GM13977 (cell line): ENCODE results near the gene RGS7.
A peak's percentile ranks its signal among the peaks of the same experiment; 100 is the strongest.

Source experiments
- DNase-seq: peaks from one replicate; pipeline ENCODE4 v3.0.0; 2012; ENCODE audit warnings: low spot score
- CTCF ChIP-seq: IDR thresholded peaks from 2 replicates; pipeline ENCODE4 v1.5.1; 2012; ENCODE audit warnings: mild to moderate bottlenecking, control low read depth; ENCODE audit not compliant: insufficient read depth; ENCODE audit errors: extremely low read depth, missing control alignments
- in situ Hi-C: fragments of 300-500 bp; cut with MboI; formaldehyde crosslinking; loops from one replicate; pipeline ENCODE4 v1.12.0; 2022; ENCODE audit warnings: low sequenced_read_pairs, low pct_unique_long_range_greater_than_20kb, mixed read lengths, inconsistent platforms; ENCODE audit not compliant: unreplicated experiment

The RGS7 gene

GRCh38 chr1:241336335-241336734 is 20.7 kb downstream of the RGS7 start:
- no peak for TF ChIP-seq CTCF
- in situ Hi-C loops = no loop called here
- DNase-seq = no peak

GRCh38 chr1:241332987-241333386 is 24.0 kb downstream of the RGS7 start:
- TF ChIP-seq CTCF = no peak
- DNase-seq = no peak
- in situ Hi-C loops = no loop called here

GRCh38 chr1:241332037-241332409 is 25.0 kb downstream of the RGS7 start:
- in situ Hi-C loops = no loop called here
- DNase-seq = no peak
- TF ChIP-seq CTCF = no peak

- in situ Hi-C loops = no loop called here
- no peak for TF ChIP-seq CTCF
- no peak for DNase-seq
Observed at GRCh38 chr1:241331328-241332036, 25.5 kb downstream of the RGS7 start.

GRCh38 chr1:241330619-241331327 is 26.2 kb downstream of the RGS7 start:
- peak; percentile 33 for DNase-seq
- in situ Hi-C loops = no loop called here
- TF ChIP-seq CTCF = no peak

- DNase-seq = no peak
- no peak for TF ChIP-seq CTCF
- in situ Hi-C loops = no loop called here
Observed at GRCh38 chr1:241325456-241325855, 31.5 kb downstream of the RGS7 start.
